A673 (cell line): ENCODE measurements around the gene BRD4. TPM values are rescaled to one million over a fixed set of nuclear protein-coding genes. Genes with fewer than 3 reads are reported as not detected.
"Not testable (repeated sequence)": the region's sequence is repeated elsewhere in the genome, so short reads cannot be mapped to it uniquely, and the experiment has no call there.

Experiments
- BruUV-seq: library from RNA; stranded (reverse); fragments of 400-500 nt; replicated peaks from 2 replicates; lab custom pipeline; 2021; lab: Mats Ljungman, UMichigan
- CTCF ChIA-PET: fragments of 300-600 bp; sonication (Branson Sonifier 250); formaldehyde crosslinking; loops from one replicate; lab custom pipeline; 2022; ENCODE audit warnings: antibody characterized with exemption; lab: Charles Lee
- POLR2A ChIA-PET: fragments of 300-600 bp; sonication (Branson Sonifier 250); formaldehyde crosslinking; loops from one replicate; lab custom pipeline; 2022; ENCODE audit warnings: antibody characterized with exemption; ENCODE audit not compliant: low non-redundant PET; lab: Charles Lee
- DNase-seq: peaks from one replicate; pipeline ENCODE4 v3.0.0-alpha.2; 2015; ENCODE audit warnings: low spot score
- H3K27ac ChIP-seq: fragments of 200-600 bp; sonication (generic); 2 replicates; pipeline ENCODE4 v1.5.1; 2016; ENCODE audit warnings: mixed run types, low read depth, mild to moderate bottlenecking, mixed read lengths, antibody characterized with exemption, low read length; ENCODE audit not compliant: poor library complexity, severe bottlenecking
- H3K27me3 ChIP-seq: fragments of 200-600 bp; sonication (generic); replicated peaks from 2 replicates; pipeline ENCODE4 v1.6.1; 2017; ENCODE audit warnings: mixed run types, low read depth, mild to moderate bottlenecking, mixed read lengths, antibody characterized with exemption, low read length; ENCODE audit not compliant: insufficient read depth, poor library complexity
- H3K36me3 ChIP-seq: fragments of 200-600 bp; sonication (generic); 2 replicates; pipeline ENCODE4 v1.6.1; 2016; ENCODE audit warnings: mixed run types, mild to moderate bottlenecking, mixed read lengths, antibody characterized with exemption, low read length; ENCODE audit not compliant: insufficient read depth, poor library complexity, severe bottlenecking
- H3K4me1 ChIP-seq: fragments of 200-600 bp; sonication (generic); 2 replicates; pipeline ENCODE4 v1.6.1; 2017; ENCODE audit warnings: mixed run types, mild to moderate bottlenecking, mixed read lengths, antibody characterized with exemption, low read length; ENCODE audit not compliant: insufficient read depth, poor library complexity, severe bottlenecking
- H3K4me3 ChIP-seq: fragments of 200-600 bp; sonication (generic); 2 replicates; pipeline ENCODE4 v1.5.1; 2016; ENCODE audit warnings: low read depth, mixed run types, mild to moderate bottlenecking, mixed read lengths, low read length; ENCODE audit not compliant: poor library complexity, severe bottlenecking
- H3K9me3 ChIP-seq: fragments of 200-600 bp; sonication (generic); 2 replicates; pipeline ENCODE4 v1.6.1; 2016; ENCODE audit warnings: mixed run types, low read depth, mild to moderate bottlenecking, mixed read lengths, antibody characterized with exemption, low read length; ENCODE audit not compliant: poor library complexity, severe bottlenecking
- EZH2 ChIP-seq: fragments of 200-600 bp; sonication (generic); IDR thresholded peaks from 2 replicates; pipeline ENCODE4 v1.6.1; 2017; ENCODE audit warnings: borderline replicate concordance, low read depth, mild to moderate bottlenecking, mixed read lengths, antibody characterized with exemption, low read length; ENCODE audit not compliant: poor library complexity, severe bottlenecking
- intact Hi-C: fragments of 100-400 bp; cut with micrococcal nuclease; formaldehyde crosslinking; loops from one replicate; pipeline ENCODE4 v1.10.0; 2022; ENCODE audit not compliant: unreplicated experiment
- total RNA-seq: library from RNA; stranded (reverse); gene quantifications from 2 replicates; pipeline ENCODE4 v1.2.3, GENCODE V29; 2021
- TF ChIP-seq, protein P1 (sequence below): fragments of 300-800, 200-600 bp; sonication (generic); conservative IDR thresholded peaks from 2 replicates; pipeline ENCODE4 v1.5.1; 2017; ENCODE audit warnings: low read depth, mild to moderate bottlenecking, antibody characterized with exemption, low read length, moderate library complexity, mixed read lengths

BRD4 gene
- total RNA-seq, 1 experiment from 2014 or later, result 174 TPM

GRCh38 chr19:15354566-15355296, 22.4 kb upstream of the BRD4 start:
- Histone ChIP-seq H3K27me3 (no peaks in the 10 kb centered on the region), H3K9me3 (no peaks in the 10 kb centered on the region), H3K4me1 (no peaks in the 10 kb centered on the region), H3K27ac (no peak overlapping the region), H3K4me3 (no peak overlapping the region), H3K36me3 (peaks cover 50% of the 10 kb centered on the region)
- intact Hi-C loops, result no loop called here
- DNase-seq, result no peak
- ChIA-PET CTCF (interaction anchor here (0.7 kb wide), 1 partner anchor 30 kb away, joined by 5 read pairs; no protein-coding TSS in a partner anchor), POLR2A (no interaction called here)
- no TSS peak for BruUV-seq
- TF ChIP-seq EZH2, result no peak
- TF ChIP-seq, protein P1, sequence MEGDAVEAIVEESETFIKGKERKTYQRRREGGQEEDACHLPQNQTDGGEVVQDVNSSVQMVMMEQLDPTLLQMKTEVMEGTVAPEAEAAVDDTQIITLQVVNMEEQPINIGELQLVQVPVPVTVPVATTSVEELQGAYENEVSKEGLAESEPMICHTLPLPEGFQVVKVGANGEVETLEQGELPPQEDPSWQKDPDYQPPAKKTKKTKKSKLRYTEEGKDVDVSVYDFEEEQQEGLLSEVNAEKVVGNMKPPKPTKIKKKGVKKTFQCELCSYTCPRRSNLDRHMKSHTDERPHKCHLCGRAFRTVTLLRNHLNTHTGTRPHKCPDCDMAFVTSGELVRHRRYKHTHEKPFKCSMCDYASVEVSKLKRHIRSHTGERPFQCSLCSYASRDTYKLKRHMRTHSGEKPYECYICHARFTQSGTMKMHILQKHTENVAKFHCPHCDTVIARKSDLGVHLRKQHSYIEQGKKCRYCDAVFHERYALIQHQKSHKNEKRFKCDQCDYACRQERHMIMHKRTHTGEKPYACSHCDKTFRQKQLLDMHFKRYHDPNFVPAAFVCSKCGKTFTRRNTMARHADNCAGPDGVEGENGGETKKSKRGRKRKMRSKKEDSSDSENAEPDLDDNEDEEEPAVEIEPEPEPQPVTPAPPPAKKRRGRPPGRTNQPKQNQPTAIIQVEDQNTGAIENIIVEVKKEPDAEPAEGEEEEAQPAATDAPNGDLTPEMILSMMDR, result no peak

- no peak overlapping the region for H3K27ac ChIP-seq
- no peak for DNase-seq
- ChIA-PET CTCF (no interaction called here), POLR2A (no interaction called here)
- BruUV-seq, result no TSS peak
- H3K4me1 ChIP-seq, result no peaks in the 10 kb centered on the region
- TF ChIP-seq, protein P1, result no peak
- no peak for TF ChIP-seq EZH2
- H3K4me3 ChIP-seq, result no peak overlapping the region
- intact Hi-C loops, result no loop called here
- peaks cover 44% of the 10 kb centered on the region for H3K36me3 ChIP-seq
- H3K27me3 ChIP-seq, result no peaks in the 10 kb centered on the region
- H3K9me3 ChIP-seq, result no peaks in the 10 kb centered on the region
Observed at GRCh38 chr19:15353908-15354307, 21.6 kb upstream of the BRD4 start.

GRCh38 chr19:15352535-15352934, 20.2 kb upstream of the BRD4 start:
- BruUV-seq, H3K27me3 ChIP-seq, H3K9me3 ChIP-seq, POLR2A ChIA-PET, intact Hi-C loops, DNase-seq, H3K4me1 ChIP-seq, H3K4me3 ChIP-seq, H3K27ac ChIP-seq: not testable (repeated sequence)
- peaks cover 30% of the 10 kb centered on the region for H3K36me3 ChIP-seq
- CTCF ChIA-PET, result interaction anchor here (0.6 kb wide), 1 partner anchor 260 kb away, joined by 4 read pairs; no protein-coding TSS in a partner anchor

- DNase-seq, H3K36me3 ChIP-seq, H3K4me1 ChIP-seq, H3K4me3 ChIP-seq, CTCF ChIA-PET, intact Hi-C loops, H3K27ac ChIP-seq, H3K27me3 ChIP-seq, H3K9me3 ChIP-seq, POLR2A ChIA-PET, BruUV-seq: not testable (repeated sequence)
Observed at GRCh38 chr19:15341328-15341727, 9.0 kb upstream of the BRD4 start.
